Lower leg skin (tissue), 4 donors: ENCODE results near the gene LTBP4. TPM values are rescaled to one million over a fixed set of nuclear protein-coding genes. Genes with fewer than 3 reads are reported as not detected.

Experiments used
- DNase-seq, 2 donors: peaks; one replicate each; pipeline ENCODE4 v3.0.0-alpha.2; 2019; ENCODE audit warnings: low spot score in 2 of 2
- H3K4me3 ChIP-seq: fragments of 200-600 bp; sonication (generic); 2 replicates; pipeline ENCODE4 v1.5.1; 2017; ENCODE audit warnings: mild to moderate bottlenecking, low read depth; ENCODE audit not compliant: poor library complexity, severe bottlenecking
- CTCF ChIP-seq, 3 donors: fragments of 450-650 bp; IDR thresholded peaks; one replicate each; pipeline ENCODE4 v1.5.1; 2016; ENCODE audit warnings: antibody characterized with exemption in 3 of 3, mild to moderate bottlenecking in 3 of 3, moderate library complexity in 2 of 3
- POLR2A ChIP-seq, 2 donors: fragments of 450-650 bp; IDR thresholded peaks; one replicate each; pipeline ENCODE4 v1.6.1; 2016 to 2017; ENCODE audit warnings: antibody characterized with exemption in 2 of 2, mild to moderate bottlenecking in 1 of 2, moderate library complexity in 1 of 2
- WGBS, 2 donors: methylation state at CpG; one replicate each; pipeline ENCODE4 v1.1.5; 2018; 5-methylcytosine and 5-hydroxymethylcytosine counted together
- intact Hi-C: fragments of 100-400 bp; cut with DNase I; formaldehyde crosslinking; loops from one replicate; pipeline ENCODE4 v1.15.0; 2023; ENCODE audit warnings: low total_unique reads
- total RNA-seq, 4 donors: library from RNA; depleted of rRNA; stranded (reverse); fragments of >200 nt; gene quantifications; one replicate each; pipeline ENCODE4 v1.1.0, GENCODE V29; 2016

The LTBP4 gene
- total RNA-seq, 4 donors from 2014 or later, result 113 to 181 (median 144) TPM

- DNase-seq, result peak in 1 of 2 donors; percentile 88
- TF ChIP-seq CTCF (IDR thresholded peaks at IDR 0.05), result no peak
- TF ChIP-seq POLR2A (IDR thresholded peaks at IDR 0.05), result no peak
- whole genome bisulfite sequencing, 2 donors, result 67 to 83% methylated on average over 13 to 14 of the region's 14 CpGs
- no peak overlapping the region for H3K4me3 ChIP-seq
- intact Hi-C loops, result no loop called here
Observed at GRCh38 chr19:40608240-40608621, 7.1 kb downstream of the LTBP4 start.

- DNase-seq, result no peak
- WGBS, 2 donors, result 65 to 75% methylated on average over 4 of the region's 4 CpGs
- TF ChIP-seq CTCF (IDR thresholded peaks at IDR 0.05), result no peak
- no peak for TF ChIP-seq POLR2A (IDR thresholded peaks at IDR 0.05)
- no peak overlapping the region for H3K4me3 ChIP-seq
- intact Hi-C loops, result no loop called here
Observed at GRCh38 chr19:40608957-40609356, 7.8 kb downstream of the LTBP4 start.

GRCh38 chr19:40609561-40610395 lies 8.6 kb downstream of the LTBP4 start:
- WGBS, 2 donors, result 3 to 4% methylated on average over 25 to 49 of the region's 50 CpGs
- H3K4me3 ChIP-seq, result peak overlapping the region; percentile 8
- intact Hi-C loops, result no loop called here
- DNase-seq, result peak; percentile 93 to 99
- TF ChIP-seq CTCF (IDR thresholded peaks at IDR 0.05) (no peak), POLR2A (IDR thresholded peaks at IDR 0.05) (no peak)

- intact Hi-C loops, result no loop called here
- TF ChIP-seq CTCF (IDR thresholded peaks at IDR 0.05), result no peak
- no peak for TF ChIP-seq POLR2A (IDR thresholded peaks at IDR 0.05)
- 12% methylated on average over 29 of the region's 29 CpGs for WGBS, 2 donors
- DNase-seq, result peak in 1 of 2 donors; percentile 96
- no peak overlapping the region for H3K4me3 ChIP-seq
Observed at GRCh38 chr19:40610396-40611064, 9.4 kb downstream of the LTBP4 start.

- H3K4me3 ChIP-seq, result no peak overlapping the region
- WGBS, 2 donors, result 49 to 62% methylated on average over 9 to 13 of the region's 15 CpGs
- TF ChIP-seq CTCF (IDR thresholded peaks at IDR 0.05) (no peak), POLR2A (IDR thresholded peaks at IDR 0.05) (no peak)
- DNase-seq, result peak in 1 of 2 donors; percentile 89
- intact Hi-C loops, result no loop called here
Observed at GRCh38 chr19:40611096-40611495, 9.9 kb downstream of the LTBP4 start.
